Progenitor cell of endocrine pancreas (in vitro differentiated cells): ENCODE results near the gene MINAR1. TPM values are rescaled to one million over a fixed set of nuclear protein-coding genes. Genes with fewer than 3 reads are reported as not detected.

Experiments used
- DNase-seq: peaks from one replicate; pipeline ENCODE4 v3.0.0; 2021; ENCODE audit warnings: low spot score; ENCODE audit not compliant: unreplicated experiment
- H3K27ac Mint-ChIP-seq: 2 replicates; pipeline ENCODE4 v1.8.0; 2021; ENCODE audit warnings: mild to moderate bottlenecking, moderate library complexity, mixed read lengths
- H3K27me3 Mint-ChIP-seq: 2 replicates; pipeline ENCODE4 v1.8.0; 2021; ENCODE audit warnings: mixed read lengths
- H3K36me3 Mint-ChIP-seq: 2 replicates; pipeline ENCODE4 v1.8.0; 2022; ENCODE audit warnings: mixed read lengths; ENCODE audit not compliant: insufficient read depth
- H3K4me1 Mint-ChIP-seq: 2 replicates; pipeline ENCODE4 v1.8.0; 2021; ENCODE audit warnings: low read depth, mixed read lengths
- H3K4me3 Mint-ChIP-seq: 2 replicates; pipeline ENCODE4 v1.8.0; 2021; ENCODE audit warnings: low read depth, mild to moderate bottlenecking, moderate library complexity, mixed read lengths
- H3K9me3 Mint-ChIP-seq: 2 replicates; pipeline ENCODE4 v1.8.0; 2021; ENCODE audit warnings: low read depth, mixed read lengths
- total RNA-seq: library from RNA; stranded (reverse); gene quantifications from 2 replicates; pipeline ENCODE4 v1.2.1, GENCODE V29; 2021
- TF ChIP-seq, protein P1 (sequence below): fragments of 200-600 bp; sonication (generic); IDR thresholded peaks from one replicate; pipeline ENCODE4 v1.5.0; 2021; ENCODE audit warnings: antibody characterized with exemption, mild to moderate bottlenecking; ENCODE audit not compliant: unreplicated experiment

Gene MINAR1
- total RNA-seq, 1 donor from 2014 or later = 1.8 TPM

GRCh38 chr15:79454063-79454462 lies 21.9 kb downstream of the MINAR1 start:
- Mint-ChIP-seq H3K4me3 (no peak overlapping the region), H3K9me3 (no peaks in the 10 kb centered on the region), H3K4me1 (no peaks in the 10 kb centered on the region), H3K27ac (no peak overlapping the region), H3K36me3 (no peaks in the 10 kb centered on the region), H3K27me3 (peaks cover 6% of the 10 kb centered on the region)
- DNase-seq = no peak
- TF ChIP-seq, protein P1, sequence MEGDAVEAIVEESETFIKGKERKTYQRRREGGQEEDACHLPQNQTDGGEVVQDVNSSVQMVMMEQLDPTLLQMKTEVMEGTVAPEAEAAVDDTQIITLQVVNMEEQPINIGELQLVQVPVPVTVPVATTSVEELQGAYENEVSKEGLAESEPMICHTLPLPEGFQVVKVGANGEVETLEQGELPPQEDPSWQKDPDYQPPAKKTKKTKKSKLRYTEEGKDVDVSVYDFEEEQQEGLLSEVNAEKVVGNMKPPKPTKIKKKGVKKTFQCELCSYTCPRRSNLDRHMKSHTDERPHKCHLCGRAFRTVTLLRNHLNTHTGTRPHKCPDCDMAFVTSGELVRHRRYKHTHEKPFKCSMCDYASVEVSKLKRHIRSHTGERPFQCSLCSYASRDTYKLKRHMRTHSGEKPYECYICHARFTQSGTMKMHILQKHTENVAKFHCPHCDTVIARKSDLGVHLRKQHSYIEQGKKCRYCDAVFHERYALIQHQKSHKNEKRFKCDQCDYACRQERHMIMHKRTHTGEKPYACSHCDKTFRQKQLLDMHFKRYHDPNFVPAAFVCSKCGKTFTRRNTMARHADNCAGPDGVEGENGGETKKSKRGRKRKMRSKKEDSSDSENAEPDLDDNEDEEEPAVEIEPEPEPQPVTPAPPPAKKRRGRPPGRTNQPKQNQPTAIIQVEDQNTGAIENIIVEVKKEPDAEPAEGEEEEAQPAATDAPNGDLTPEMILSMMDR = no peak

- TF ChIP-seq, protein P1 = no peak
- H3K27ac Mint-ChIP-seq = no peak overlapping the region
- H3K4me1 Mint-ChIP-seq = no peaks in the 10 kb centered on the region
- H3K36me3 Mint-ChIP-seq = no peaks in the 10 kb centered on the region
- DNase-seq = no peak
- H3K9me3 Mint-ChIP-seq = no peaks in the 10 kb centered on the region
- no peaks in the 10 kb centered on the region for H3K27me3 Mint-ChIP-seq
- no peak overlapping the region for H3K4me3 Mint-ChIP-seq
Observed at GRCh38 chr15:79455361-79455760, 23.2 kb downstream of the MINAR1 start.

- no peaks in the 10 kb centered on the region for H3K36me3 Mint-ChIP-seq
Observed at GRCh38 chr15:79455943-79456342, 23.8 kb downstream of the MINAR1 start.

DNA sequence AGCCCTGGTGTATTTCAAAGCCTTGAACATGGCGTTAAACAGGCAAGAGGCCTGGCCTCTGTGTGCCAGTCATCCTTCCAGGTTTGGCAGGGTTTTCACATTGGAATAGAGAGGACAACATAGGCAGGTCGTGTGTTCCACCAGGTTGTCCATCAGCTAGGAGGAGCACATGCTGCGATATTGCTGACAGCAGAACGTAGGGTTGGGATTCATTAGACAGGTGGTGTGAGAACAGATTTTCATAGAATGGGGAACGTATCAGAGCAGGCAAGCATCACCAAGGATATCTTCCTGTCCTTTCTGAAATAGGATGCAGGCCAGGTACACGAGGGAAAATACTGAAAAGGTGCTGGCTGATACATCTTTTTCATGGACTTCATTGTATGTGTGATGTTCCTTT lies 26.4 kb downstream of the MINAR1 start:
- H3K27ac Mint-ChIP-seq = no peak overlapping the region
- peaks cover 3% of the 10 kb centered on the region for H3K27me3 Mint-ChIP-seq
- no peak overlapping the region for H3K4me3 Mint-ChIP-seq
- no peak for DNase-seq
- no peaks in the 10 kb centered on the region for H3K9me3 Mint-ChIP-seq
- TF ChIP-seq, protein P1 = no peak
- H3K36me3 Mint-ChIP-seq = no peaks in the 10 kb centered on the region
- peaks cover 5% of the 10 kb centered on the region for H3K4me1 Mint-ChIP-seq

More at GRCh38 chr15:79455943-79456342, 23.8 kb downstream of the MINAR1 start:
- TF ChIP-seq, protein P1 = no peak
- Mint-ChIP-seq H3K27me3 (no peaks in the 10 kb centered on the region), H3K27ac (no peak overlapping the region), H3K9me3 (no peaks in the 10 kb centered on the region), H3K4me3 (no peak overlapping the region), H3K4me1 (no peaks in the 10 kb centered on the region)
- DNase-seq = no peak

DNA sequence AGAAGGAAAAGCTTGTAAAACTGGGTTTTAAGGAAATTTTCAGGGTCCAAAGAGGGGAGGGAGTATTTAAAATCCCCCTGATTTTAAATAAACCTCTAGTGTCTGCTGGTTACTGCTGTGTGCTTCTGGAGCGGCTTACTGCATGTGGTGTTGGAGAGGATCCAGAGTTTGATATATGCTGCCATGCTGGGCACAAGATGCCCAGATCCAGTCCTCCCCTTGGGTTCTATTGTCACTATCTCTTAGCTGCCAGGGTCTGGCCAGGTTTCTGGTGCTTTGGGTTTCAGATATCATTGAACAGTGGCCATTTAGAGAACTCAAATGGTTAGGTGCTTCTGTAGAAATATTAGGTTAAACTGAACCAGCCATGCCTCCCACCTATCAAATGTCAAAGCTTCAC lies 27.5 kb downstream of the MINAR1 start:
- H3K4me1 Mint-ChIP-seq = peaks cover 5% of the 10 kb centered on the region
- H3K27ac Mint-ChIP-seq = no peak overlapping the region
- H3K27me3 Mint-ChIP-seq = peaks cover 3% of the 10 kb centered on the region
- no peaks in the 10 kb centered on the region for H3K9me3 Mint-ChIP-seq
- DNase-seq = no peak
- H3K4me3 Mint-ChIP-seq = no peak overlapping the region
- TF ChIP-seq, protein P1 = no peak
- H3K36me3 Mint-ChIP-seq = no peaks in the 10 kb centered on the region
